ENCODE results near the gene CPXM1. TPM values are rescaled to one million over a fixed set of nuclear protein-coding genes. Genes with fewer than 3 reads are reported as not detected.

Gene CPXM1
- total RNA-seq, 1 donor from 2014 or later, result 7.8 TPM

- no peak for DNase-seq
Observed at GRCh38 chr20:2762578-2763131, 37.8 kb downstream of the CPXM1 start.

- DNase-seq, result no peak
Observed at GRCh38 chr20:2761885-2762284, 38.5 kb downstream of the CPXM1 start.

DNA sequence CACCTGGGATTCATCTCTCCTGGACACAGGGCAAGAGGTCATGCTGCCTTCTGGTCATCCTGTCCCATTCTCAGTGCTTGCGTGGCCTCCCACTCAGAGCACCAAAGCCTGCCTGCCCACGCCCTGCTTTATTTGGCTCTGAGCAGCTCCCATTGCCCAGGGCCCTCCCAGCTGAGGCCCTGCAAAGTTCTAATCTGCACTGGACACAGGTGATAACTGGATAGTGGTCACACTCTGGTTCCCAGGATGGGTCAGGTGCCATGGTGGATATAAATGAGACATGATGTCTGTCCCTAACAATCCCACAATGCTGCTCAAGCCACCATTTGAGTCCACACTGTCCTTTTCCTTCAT, 39.5 kb downstream of the CPXM1 start:
- no peak for DNase-seq

GRCh38 chr20:2760297-2760951, 40.0 kb downstream of the CPXM1 start:
- DNase-seq, result no peak

- DNase-seq, result no peak
Observed at GRCh38 chr20:2759603-2760296, 40.7 kb downstream of the CPXM1 start.

- DNase-seq, result no peak
Observed at GRCh38 chr20:2759143-2759542, 41.3 kb downstream of the CPXM1 start.

DNA sequence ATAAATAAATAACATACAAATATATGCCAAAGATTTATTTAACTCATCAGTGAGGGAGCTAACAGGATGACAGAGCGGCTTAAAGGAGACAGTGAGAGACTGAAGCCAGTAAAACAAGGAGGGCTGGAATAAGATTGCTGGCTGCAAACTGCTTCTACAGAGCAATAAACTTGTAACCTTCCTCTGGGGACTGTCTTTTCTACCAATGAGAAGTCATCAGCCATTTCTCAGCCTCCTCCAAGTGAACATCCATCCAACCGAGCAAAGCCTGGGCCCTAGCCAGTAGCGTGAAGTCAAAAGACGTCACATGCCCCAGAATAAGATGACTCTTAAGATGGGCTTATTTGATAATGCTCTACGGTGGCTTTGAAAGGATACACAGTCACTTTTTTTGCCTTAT, 42.5 kb downstream of the CPXM1 start:
- no peak for DNase-seq

DNA sequence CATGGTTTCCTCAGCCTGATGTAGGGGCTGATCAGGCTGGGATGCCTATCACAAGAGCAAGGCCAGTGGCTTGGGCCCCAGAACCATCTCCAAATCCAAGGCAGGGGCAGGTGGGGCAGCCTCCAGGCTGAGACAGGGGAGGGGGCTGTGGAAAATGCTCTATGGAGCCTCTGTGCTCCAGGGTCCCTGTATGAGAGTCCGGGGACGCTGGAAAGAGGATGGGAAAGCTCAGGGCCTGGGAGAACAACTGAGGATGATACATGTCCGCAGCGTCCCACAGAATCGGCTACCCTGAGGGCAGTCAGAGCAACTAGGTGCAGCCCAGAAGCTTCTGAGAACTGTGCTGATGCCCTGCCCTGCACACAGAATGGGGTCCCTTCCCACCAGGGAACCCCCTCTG, 43.4 kb downstream of the CPXM1 start:
- DNase-seq, result no peak

DNA sequence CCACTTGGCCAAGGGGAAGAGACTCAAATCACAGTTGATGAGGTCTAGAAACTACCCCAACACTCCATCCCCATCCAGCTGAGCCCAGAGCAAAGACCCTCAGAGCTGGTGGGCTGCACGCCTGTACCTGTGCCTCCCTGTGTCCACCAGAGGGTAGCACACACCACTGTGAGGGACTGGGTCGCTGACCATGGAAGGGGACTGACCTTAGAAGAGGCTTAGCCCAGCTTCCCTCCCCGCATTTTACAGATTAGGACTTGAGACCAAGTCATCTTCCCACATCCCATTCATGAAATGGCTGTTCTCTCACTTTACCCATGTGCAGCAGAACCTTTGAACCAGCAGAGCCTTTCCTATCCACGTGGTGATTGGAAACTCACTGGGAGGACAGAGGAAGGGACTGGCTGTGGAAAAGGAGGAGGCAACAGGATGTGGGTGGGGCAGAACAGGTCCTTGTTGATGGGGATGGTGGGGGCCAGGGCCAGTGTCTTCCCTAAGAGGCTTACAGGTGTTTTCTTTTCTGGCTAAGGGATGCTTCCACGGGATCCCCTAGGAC, 44.3 kb downstream of the CPXM1 start:
- DNase-seq, result no peak

GRCh38 chr20:2755451-2756055, 44.9 kb downstream of the CPXM1 start:
- DNase-seq, result no peak

DNA sequence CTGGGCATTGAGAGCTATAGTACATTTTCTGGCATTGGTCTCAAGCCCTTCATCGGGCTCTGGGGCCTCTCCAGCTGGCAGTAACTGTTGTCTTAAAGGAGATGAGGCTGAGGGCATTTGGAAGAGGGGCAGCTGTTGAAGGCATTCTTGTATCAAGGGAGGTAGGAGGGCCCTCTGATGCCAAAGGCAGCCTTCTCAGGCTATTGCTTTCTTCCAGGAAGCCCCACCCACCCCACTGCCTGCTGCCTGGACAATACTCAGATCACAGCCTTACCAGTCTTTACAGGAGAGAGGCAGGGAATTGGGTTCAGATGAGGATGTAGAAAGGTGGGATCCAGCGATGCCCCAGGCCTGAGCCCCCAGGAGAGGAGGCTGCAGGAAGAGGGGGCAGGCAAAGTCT, 46.0 kb downstream of the CPXM1 start:
- DNase-seq, result no peak

- DNase-seq, result no peak
Observed at GRCh38 chr20:2753461-2754040, 46.9 kb downstream of the CPXM1 start.

- no peak for DNase-seq
Observed at GRCh38 chr20:2752567-2753460, 47.6 kb downstream of the CPXM1 start.

DNA sequence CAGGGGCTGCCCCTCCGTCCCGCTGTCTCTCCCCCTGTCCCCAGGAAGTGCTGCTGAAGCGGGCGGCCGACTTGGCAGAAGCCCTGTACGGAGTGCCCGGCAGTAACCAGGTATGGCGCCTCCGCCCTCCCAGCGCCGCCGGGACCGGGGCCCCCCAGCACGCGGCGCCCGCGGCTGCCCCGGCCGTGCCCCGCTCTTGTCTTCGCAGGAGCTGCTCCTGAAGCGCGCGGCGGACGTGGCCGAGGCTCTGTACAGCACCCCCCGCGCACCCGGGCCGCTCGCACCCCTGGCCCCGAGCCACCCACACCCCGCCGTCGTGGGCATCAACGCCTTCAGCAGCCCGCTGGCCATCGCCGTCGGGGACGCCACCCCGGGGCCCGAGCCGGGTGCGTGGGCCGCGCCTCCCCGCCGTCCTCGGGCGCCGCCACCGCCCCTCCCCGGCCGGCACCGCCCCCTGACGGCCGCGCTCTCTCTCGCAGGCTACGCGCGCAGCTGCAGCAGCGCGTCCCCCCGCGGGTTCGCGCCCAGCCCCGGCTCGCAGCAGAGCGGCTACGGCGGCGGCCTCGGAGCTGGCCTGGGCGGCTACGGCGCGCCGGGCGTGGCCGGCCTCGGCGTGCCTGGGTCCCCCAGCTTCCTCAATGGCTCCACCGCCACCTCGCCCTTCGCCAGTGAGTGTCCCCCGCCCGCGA, 48.4 kb downstream of the CPXM1 start:
- no peak for DNase-seq

- DNase-seq, result no peak
Observed at GRCh38 chr20:2751347-2751877, 49.0 kb downstream of the CPXM1 start.

DNA sequence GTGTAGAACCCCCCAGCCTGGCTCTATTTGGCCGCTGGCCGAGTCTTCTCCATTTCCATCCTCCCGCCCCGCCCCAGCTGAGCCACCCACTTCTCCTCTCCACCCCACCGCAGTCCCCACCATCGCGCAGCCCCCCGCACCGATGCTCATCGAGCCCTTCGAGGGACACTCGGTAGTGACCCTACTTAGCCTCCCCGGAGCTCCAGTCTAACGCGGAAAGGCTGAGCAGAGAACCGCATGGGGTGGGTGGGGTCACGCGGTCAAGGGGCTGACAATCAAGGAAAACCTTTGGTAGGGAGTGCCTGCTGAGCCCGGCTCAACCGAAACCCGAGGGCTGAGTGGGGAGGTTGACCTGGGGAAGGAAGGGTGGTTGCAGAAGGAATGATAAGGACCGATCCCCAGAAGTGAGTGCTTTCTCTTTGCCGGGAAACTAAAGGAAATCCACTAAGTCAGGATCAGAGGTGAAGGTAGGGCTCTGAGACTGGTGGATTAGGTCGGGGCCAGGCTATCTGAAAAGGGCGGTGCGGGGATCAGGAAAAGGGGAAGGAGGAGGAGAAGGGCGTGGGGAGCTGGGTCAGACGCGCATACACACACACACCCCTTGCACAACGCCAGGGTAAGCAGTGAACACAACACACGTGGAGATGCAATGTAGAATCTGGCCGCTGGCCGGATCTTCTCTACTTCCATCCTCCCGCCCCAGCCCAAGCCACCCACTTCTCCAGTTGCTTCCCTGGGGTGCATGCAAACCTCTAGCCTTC, 49.8 kb downstream of the CPXM1 start:
- DNase-seq, result no peak

GRCh38 chr20:2749951-2750490, 50.4 kb downstream of the CPXM1 start:
- no peak for DNase-seq

GRCh38 chr20:2749343-2749950, 51.0 kb downstream of the CPXM1 start:
- DNase-seq, result no peak
